ENCODE data around the gene SMIM10.
A peak's percentile ranks its signal among the peaks of the same experiment; 100 is the strongest.
"Not testable (repeated sequence)": the region's sequence is repeated elsewhere in the genome, so short reads cannot be mapped to it uniquely, and the experiment has no call there.

SMIM10 gene

GRCh38 chrX:135010921-135011320 is 20.1 kb downstream of the SMIM10 start:
- DNase-seq (ENCODE audit: low read depth, low spot score) = no peak

- no peak for DNase-seq (ENCODE audit: low read depth, low spot score)
Observed at GRCh38 chrX:135015523-135016245, 24.9 kb downstream of the SMIM10 start.

- DNase-seq (ENCODE audit: low read depth, low spot score) = not testable (repeated sequence)
Observed at GRCh38 chrX:135019890-135020289, 29.1 kb downstream of the SMIM10 start.

GRCh38 chrX:135023791-135024190 is 33.0 kb downstream of the SMIM10 start:
- DNase-seq (ENCODE audit: low read depth, low spot score) = not testable (repeated sequence)

- DNase-seq (ENCODE audit: low read depth, low spot score) = peak; percentile 10
Observed at GRCh38 chrX:135024526-135024925, 33.7 kb downstream of the SMIM10 start.

- DNase-seq (ENCODE audit: low read depth, low spot score) = not testable (repeated sequence)
Observed at GRCh38 chrX:135030207-135030963, 39.6 kb downstream of the SMIM10 start.

GRCh38 chrX:135041149-135042123 is 50.6 kb downstream of the SMIM10 start:
- peak; percentile 11 for DNase-seq (ENCODE audit: low read depth, low spot score)
